ENCODE results near the gene CCDC187. TPM values are rescaled to one million over a fixed set of nuclear protein-coding genes. Genes with fewer than 3 reads are reported as not detected.

Gene CCDC187
- total RNA-seq, 6 donors from 2014 or later = 0.17 to 22.3 (median 10.0) TPM

- Histone ChIP-seq H3K9me3 (peaks cover 0 to 13% (median 9%) of the 10 kb centered on the region in 4 donors), H3K4me1 (peaks cover 0 to 4% (median 0%) of the 10 kb centered on the region in 4 donors), H3K27ac (no peak overlapping the region), H3K36me3 (no peaks in the 10 kb centered on the region), H3K4me3 (no peak overlapping the region), H3K27me3 (no peaks in the 10 kb centered on the region)
- no peak for TF ChIP-seq EP300 (IDR thresholded peaks at IDR 0.05)
- no peak for TF ChIP-seq POLR2A (IDR thresholded peaks at IDR 0.05)
- no peak for TF ChIP-seq POLR2AphosphoS5 (IDR thresholded peaks at IDR 0.05)
- no peak for TF ChIP-seq CTCF (IDR thresholded peaks at IDR 0.05)
- DNase-seq (no peak), ATAC-seq (ENCODE audit: low FRiP score in 2 of 2) (no peak)
- WGBS, 2 donors = 86 to 89% methylated on average over 4 of the region's 4 CpGs
Observed at GRCh38 chr9:136314944-136315343, 11.1 kb upstream of the CCDC187 start.

GRCh38 chr9:136314056-136314416 is 10.1 kb upstream of the CCDC187 start:
- no peak overlapping the region for H3K4me3 ChIP-seq
- peaks cover 0 to 4% (median 0%) of the 10 kb centered on the region in 4 donors for H3K4me1 ChIP-seq
- 82 to 88% methylated on average over 3 of the region's 3 CpGs for WGBS, 2 donors
- ATAC-seq (ENCODE audit: low FRiP score in 2 of 2) (no peak), DNase-seq (no peak)
- H3K36me3 ChIP-seq = no peaks in the 10 kb centered on the region
- H3K27ac ChIP-seq = no peak overlapping the region
- no peak for TF ChIP-seq POLR2A (IDR thresholded peaks at IDR 0.05)
- TF ChIP-seq POLR2AphosphoS5 (IDR thresholded peaks at IDR 0.05) = no peak
- TF ChIP-seq CTCF (IDR thresholded peaks at IDR 0.05) = no peak
- no peak for TF ChIP-seq EP300 (IDR thresholded peaks at IDR 0.05)
- peaks cover 0 to under 1% (median 0%) of the 10 kb centered on the region in 4 donors for H3K27me3 ChIP-seq
- H3K9me3 ChIP-seq = peaks cover 0 to 13% (median 9%) of the 10 kb centered on the region in 4 donors

- WGBS, 2 donors = 83 to 86% methylated on average over 10 to 17 of the region's 18 CpGs
- H3K9me3 ChIP-seq = peaks cover 0 to 13% (median 9%) of the 10 kb centered on the region in 4 donors
- ATAC-seq (ENCODE audit: low FRiP score in 2 of 2) (no peak), DNase-seq (peak in 1 of 2 donors; percentile 60)
- H3K4me1 ChIP-seq = peaks cover 0 to 4% (median 0%) of the 10 kb centered on the region in 4 donors
- H3K4me3 ChIP-seq = no peak overlapping the region
- H3K36me3 ChIP-seq = no peaks in the 10 kb centered on the region
- H3K27ac ChIP-seq = no peak overlapping the region
- H3K27me3 ChIP-seq = peaks cover 0 to 2% (median 0%) of the 10 kb centered on the region in 4 donors
- no peak for TF ChIP-seq POLR2AphosphoS5 (IDR thresholded peaks at IDR 0.05)
- TF ChIP-seq EP300 (IDR thresholded peaks at IDR 0.05) = no peak
- TF ChIP-seq POLR2A (IDR thresholded peaks at IDR 0.05) = no peak
Observed at GRCh38 chr9:136313111-136314055, 9.5 kb upstream of the CCDC187 start.

DNA sequence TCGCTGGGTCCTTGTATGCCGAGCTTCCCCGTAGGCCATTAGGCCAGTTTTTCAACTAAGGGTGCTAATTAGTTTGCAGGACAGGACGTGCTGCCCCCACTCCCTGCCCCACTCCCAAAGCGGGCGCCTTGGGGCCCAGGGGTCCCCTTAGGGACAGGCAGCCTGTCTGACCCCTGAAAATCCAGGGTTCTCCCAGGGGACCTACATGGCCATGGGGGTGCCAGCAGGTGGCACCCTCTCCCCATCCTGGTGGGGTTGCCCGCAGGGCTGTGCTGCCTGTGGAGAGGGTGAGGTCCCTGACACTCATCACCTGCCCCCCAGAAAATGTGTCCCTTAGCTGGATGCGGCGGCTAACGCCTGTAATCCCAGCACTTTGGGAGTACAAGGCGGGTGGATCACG is 8.5 kb upstream of the CCDC187 start:
- H3K27me3 ChIP-seq = peaks cover 0 to 2% (median 0%) of the 10 kb centered on the region in 4 donors
- TF ChIP-seq CTCF (IDR thresholded peaks at IDR 0.05) (peak; percentile 42 to 72 (median 60)), EP300 (IDR thresholded peaks at IDR 0.05) (no peak)
- H3K36me3 ChIP-seq = no peaks in the 10 kb centered on the region
- no peak overlapping the region for H3K27ac ChIP-seq
- DNase-seq (peak in 1 of 2 donors; percentile 77), ATAC-seq (ENCODE audit: low FRiP score in 2 of 2) (peak; percentile 38 to 47)
- H3K9me3 ChIP-seq = peaks cover 0 to 13% (median 9%) of the 10 kb centered on the region in 4 donors
- H3K4me1 ChIP-seq = peaks cover 0 to 4% (median 0%) of the 10 kb centered on the region in 4 donors
- 64 to 70% methylated on average over 8 to 9 of the region's 12 CpGs for WGBS, 2 donors
- H3K4me3 ChIP-seq = no peak overlapping the region

DNA sequence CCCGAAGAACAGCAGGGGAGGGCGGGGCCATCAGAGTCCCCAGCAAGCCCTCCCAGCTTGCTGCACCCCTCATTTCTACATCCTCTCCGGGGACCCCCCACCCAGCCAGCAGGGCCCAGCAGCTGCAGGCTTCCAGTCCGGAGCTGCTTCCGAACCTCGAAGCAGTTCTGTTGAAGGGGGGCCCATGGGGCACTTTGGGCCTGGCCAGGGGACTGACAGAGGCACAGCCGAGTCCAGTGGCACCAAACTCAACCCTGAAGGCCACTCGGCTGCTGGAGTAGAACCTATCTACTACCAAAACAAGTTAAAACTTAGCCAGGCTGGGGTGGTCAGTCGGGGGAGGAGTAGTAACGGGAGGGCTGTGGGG is 8.1 kb upstream of the CCDC187 start:
- no peak overlapping the region for H3K27ac ChIP-seq
- H3K4me3 ChIP-seq = no peak overlapping the region

More for the DNA sequence above, 8.1 kb upstream of the CCDC187 start:
- peaks cover 0 to 13% (median 9%) of the 10 kb centered on the region in 4 donors for H3K9me3 ChIP-seq
- no peak for DNase-seq
- ATAC-seq (ENCODE audit: low FRiP score in 2 of 2) = no peak
- peaks cover 0 to 4% (median 0%) of the 10 kb centered on the region in 4 donors for H3K4me1 ChIP-seq
- H3K36me3 ChIP-seq = no peaks in the 10 kb centered on the region
- TF ChIP-seq POLR2A (IDR thresholded peaks at IDR 0.05) (no peak), CTCF (IDR thresholded peaks at IDR 0.05) (no peak), POLR2AphosphoS5 (IDR thresholded peaks at IDR 0.05) (no peak), EP300 (IDR thresholded peaks at IDR 0.05) (no peak)
- WGBS, 2 donors = 59 to 65% methylated on average over 2 to 10 of the region's 10 CpGs
- H3K27me3 ChIP-seq = peaks cover 0 to 2% (median 0%) of the 10 kb centered on the region in 4 donors

Data from upper lobe of left lung (tissue), 6 donors.